ENCODE data around the gene CACHD1. TPM values are rescaled to one million over a fixed set of nuclear protein-coding genes. Genes with fewer than 3 reads are reported as not detected.

CACHD1 gene
- total RNA-seq, 1 donor from 2014 or later: 24.1 TPM

GRCh38 chr1:64530969-64531692 lies 61.2 kb downstream of the CACHD1 start:
- no peak for TF ChIP-seq CTCF (IDR thresholded peaks at IDR 0.05; ENCODE audit: unreplicated experiment)
- peaks cover 31% of the 10 kb centered on the region for H3K4me1 Mint-ChIP-seq
- no peak overlapping the region for H3K4me3 Mint-ChIP-seq
- no peak for DNase-seq (ENCODE audit: low spot score in 2 of 2, unreplicated experiment in 2 of 2)
- H3K9me3 Mint-ChIP-seq: no peaks in the 10 kb centered on the region
- H3K27ac Mint-ChIP-seq: peak overlapping the region; percentile 8
- H3K27me3 Mint-ChIP-seq (ENCODE audit: low read depth): no peaks in the 10 kb centered on the region
- no peaks in the 10 kb centered on the region for H3K36me3 Mint-ChIP-seq

- no peak overlapping the region for H3K4me3 Mint-ChIP-seq
- no peak overlapping the region for H3K27ac Mint-ChIP-seq
- H3K4me1 Mint-ChIP-seq: peaks cover 29% of the 10 kb centered on the region
Measured at GRCh38 chr1:64532646-64533045, 62.7 kb downstream of the CACHD1 start.

GRCh38 chr1:64535938-64536835 lies 66.3 kb downstream of the CACHD1 start:
- no peaks in the 10 kb centered on the region for H3K27me3 Mint-ChIP-seq (ENCODE audit: low read depth)
- no peak overlapping the region for H3K27ac Mint-ChIP-seq
- no peak for DNase-seq (ENCODE audit: low spot score in 2 of 2, unreplicated experiment in 2 of 2)
- peaks cover 52% of the 10 kb centered on the region for H3K4me1 Mint-ChIP-seq
- no peak overlapping the region for H3K4me3 Mint-ChIP-seq
- no peaks in the 10 kb centered on the region for H3K9me3 Mint-ChIP-seq
- H3K36me3 Mint-ChIP-seq: no peaks in the 10 kb centered on the region
- no peak for TF ChIP-seq CTCF (IDR thresholded peaks at IDR 0.05; ENCODE audit: unreplicated experiment)

More at GRCh38 chr1:64532646-64533045, 62.7 kb downstream of the CACHD1 start:
- H3K9me3 Mint-ChIP-seq: no peaks in the 10 kb centered on the region
- no peaks in the 10 kb centered on the region for H3K36me3 Mint-ChIP-seq
- no peak for TF ChIP-seq CTCF (IDR thresholded peaks at IDR 0.05; ENCODE audit: unreplicated experiment)
- no peak for DNase-seq (ENCODE audit: low spot score in 2 of 2, unreplicated experiment in 2 of 2)
- no peaks in the 10 kb centered on the region for H3K27me3 Mint-ChIP-seq (ENCODE audit: low read depth)

GRCh38 chr1:64536836-64537490 lies 67.0 kb downstream of the CACHD1 start:
- Mint-ChIP-seq H3K27ac (no peak overlapping the region), H3K9me3 (no peaks in the 10 kb centered on the region), H3K4me1 (peaks cover 54% of the 10 kb centered on the region), H3K36me3 (no peaks in the 10 kb centered on the region), H3K4me3 (no peak overlapping the region), H3K27me3 (ENCODE audit: low read depth) (no peaks in the 10 kb centered on the region)
- no peak for TF ChIP-seq CTCF (IDR thresholded peaks at IDR 0.05; ENCODE audit: unreplicated experiment)
- no peak for DNase-seq (ENCODE audit: low spot score in 2 of 2, unreplicated experiment in 2 of 2)

GRCh38 chr1:64537942-64538341 lies 68.0 kb downstream of the CACHD1 start:
- Mint-ChIP-seq H3K4me3 (no peak overlapping the region), H3K4me1 (peaks cover 59% of the 10 kb centered on the region), H3K27me3 (ENCODE audit: low read depth) (no peaks in the 10 kb centered on the region), H3K27ac (no peak overlapping the region), H3K36me3 (no peaks in the 10 kb centered on the region), H3K9me3 (no peaks in the 10 kb centered on the region)
- TF ChIP-seq CTCF (IDR thresholded peaks at IDR 0.05; ENCODE audit: unreplicated experiment): no peak
- no peak for DNase-seq (ENCODE audit: low spot score in 2 of 2, unreplicated experiment in 2 of 2)
